Mesenchymal stem cell (in vitro differentiated cells and primary cell): Measurements from ENCODE around the gene BRSK1. TPM values are rescaled to one million over a fixed set of nuclear protein-coding genes. Genes with fewer than 3 reads are reported as not detected.

Experiments
- DNase-seq: peaks from one replicate; pipeline ENCODE4 v3.0.0-alpha.2; 2013
- H2AFZ ChIP-seq: one replicate; pipeline ENCODE4 v1.6.1; 2013; ENCODE audit warnings: low read depth, mild to moderate bottlenecking, control low read depth, inconsistent platforms, low read length, moderate library complexity
- H2AK5ac ChIP-seq: 2 replicates; pipeline ENCODE4 v1.6.1; 2013; ENCODE audit warnings: low read length, moderate library complexity, mild to moderate bottlenecking, inconsistent platforms; ENCODE audit not compliant: severe bottlenecking
- H2BK120ac ChIP-seq: one replicate; pipeline ENCODE4 v1.6.1; 2013; ENCODE audit warnings: low read depth, mild to moderate bottlenecking, inconsistent platforms, low read length, moderate library complexity
- H2BK12ac ChIP-seq, 2 experiments: one replicate each; pipeline ENCODE4 v1.6.1; 2013; ENCODE audit warnings: inconsistent platforms in 2 of 2, low read length in 2 of 2, mild to moderate bottlenecking in 2 of 2, moderate library complexity in 2 of 2, control low read depth in 1 of 2
- H2BK15ac ChIP-seq: one replicate; pipeline ENCODE4 v1.6.1; 2013; ENCODE audit warnings: mild to moderate bottlenecking, low read depth, inconsistent platforms; ENCODE audit not compliant: poor library complexity, severe bottlenecking
- H2BK5ac ChIP-seq: 2 replicates; pipeline ENCODE4 v1.6.1; 2013; ENCODE audit warnings: low read depth, mild to moderate bottlenecking, low read length, control low read depth, inconsistent platforms; ENCODE audit not compliant: poor library complexity, severe bottlenecking
- H3K14ac ChIP-seq, 2 experiments: one replicate each; pipeline ENCODE4 v1.6.1; 2013; ENCODE audit warnings: inconsistent platforms in 2 of 2, low read length in 2 of 2, control low read depth in 1 of 2, mild to moderate bottlenecking in 1 of 2, moderate library complexity in 1 of 2
- H3K18ac ChIP-seq, 2 experiments: one replicate each; pipeline ENCODE4 v1.6.1; 2013; ENCODE audit warnings: inconsistent platforms in 2 of 2, low read length in 2 of 2, control low read depth in 1 of 2, low read depth in 1 of 2, mild to moderate bottlenecking in 1 of 2
- H3K23ac ChIP-seq, 2 experiments: one replicate each; pipeline ENCODE4 v1.6.1; 2013; ENCODE audit warnings: inconsistent platforms in 2 of 2, low read length in 2 of 2, mild to moderate bottlenecking in 2 of 2, moderate library complexity in 2 of 2, control low read depth in 1 of 2
- H3K27ac ChIP-seq: 2 replicates; pipeline ENCODE4 v1.5.1; 2013; ENCODE audit warnings: mild to moderate bottlenecking, moderate library complexity, low read length, control low read depth, inconsistent platforms; ENCODE audit not compliant: poor library complexity, severe bottlenecking
- H3K27me3 ChIP-seq, 2 experiments: 2 replicates each; pipeline versions ENCODE4 v1.6.1 to v1.7.0; 2013; ENCODE audit warnings: low read length in 2 of 2, mild to moderate bottlenecking in 2 of 2, moderate library complexity in 2 of 2, control low read depth in 1 of 2, inconsistent platforms in 1 of 2; ENCODE audit not compliant: control insufficient read depth in 1 of 2, insufficient read depth in 1 of 2
- H3K36me3 ChIP-seq, 2 experiments: 2 replicates each; pipeline versions ENCODE4 v1.6.1 to v1.7.0; 2013; ENCODE audit warnings: low read length in 2 of 2, control low read depth in 1 of 2, inconsistent platforms in 1 of 2, low read depth in 1 of 2, mild to moderate bottlenecking in 1 of 2; ENCODE audit not compliant: insufficient read depth in 2 of 2, control insufficient read depth in 1 of 2
- H3K4ac ChIP-seq, 2 experiments: one replicate each; pipeline ENCODE4 v1.6.1; 2013; ENCODE audit warnings: inconsistent platforms in 2 of 2, low read length in 2 of 2, mild to moderate bottlenecking in 2 of 2, moderate library complexity in 2 of 2, control low read depth in 1 of 2, low read depth in 1 of 2
- H3K4me1 ChIP-seq: 2 replicates; pipeline ENCODE4 v1.6.1; 2013; ENCODE audit warnings: low read depth, low read length, control low read depth; ENCODE audit not compliant: control insufficient read depth, insufficient read depth
- H3K4me2 ChIP-seq: 2 replicates; pipeline ENCODE4 v1.6.1; 2013; ENCODE audit warnings: low read length, mild to moderate bottlenecking, inconsistent platforms; ENCODE audit not compliant: poor library complexity, severe bottlenecking
- H3K4me3 ChIP-seq, 2 experiments: 2 replicates each; pipeline versions ENCODE4 v1.5.1 to v1.7.0; 2013; ENCODE audit warnings: low read length in 2 of 2, mild to moderate bottlenecking in 2 of 2, control low read depth in 1 of 2, low read depth in 1 of 2; ENCODE audit not compliant: insufficient read depth in 1 of 2
- H3K79me1 ChIP-seq: replicated peaks from 2 replicates; pipeline ENCODE4 v1.6.1; 2013; ENCODE audit warnings: mild to moderate bottlenecking, control low read depth, low read length, inconsistent platforms; ENCODE audit not compliant: poor library complexity, severe bottlenecking
- H3K9ac ChIP-seq: 2 replicates; pipeline ENCODE4 v1.7.0; 2013; ENCODE audit warnings: mild to moderate bottlenecking, low read length, moderate library complexity
- H3K9me3 ChIP-seq: 2 replicates; pipeline ENCODE4 v1.7.0; 2013; ENCODE audit warnings: mild to moderate bottlenecking, low read length; ENCODE audit not compliant: control insufficient read depth
- H4K8ac ChIP-seq: one replicate; pipeline ENCODE4 v1.6.1; 2013; ENCODE audit warnings: inconsistent platforms, mild to moderate bottlenecking, low read length, moderate library complexity
- H4K91ac ChIP-seq: one replicate; pipeline ENCODE4 v1.6.1; 2013; ENCODE audit warnings: mild to moderate bottlenecking, low read length, inconsistent platforms
- WGBS: methylation state at CpG from one replicate; pipeline ENCODE4 v1.1.7; 2013; ENCODE audit warnings: mixed read lengths; 5-methylcytosine and 5-hydroxymethylcytosine counted together
- polyA plus RNA-seq, 2 experiments: library from polyadenylated mRNA; stranded (reverse); fragments of 200-250 nt; gene quantifications; one replicate each; pipeline ENCODE4 v1.2.3, GENCODE V29; 2013

The BRSK1 gene
- 7.4 TPM for polyA plus RNA-seq (2013, experiment 1 of 2)
- 6.1 TPM for polyA plus RNA-seq (2013, experiment 2 of 2)

DNA sequence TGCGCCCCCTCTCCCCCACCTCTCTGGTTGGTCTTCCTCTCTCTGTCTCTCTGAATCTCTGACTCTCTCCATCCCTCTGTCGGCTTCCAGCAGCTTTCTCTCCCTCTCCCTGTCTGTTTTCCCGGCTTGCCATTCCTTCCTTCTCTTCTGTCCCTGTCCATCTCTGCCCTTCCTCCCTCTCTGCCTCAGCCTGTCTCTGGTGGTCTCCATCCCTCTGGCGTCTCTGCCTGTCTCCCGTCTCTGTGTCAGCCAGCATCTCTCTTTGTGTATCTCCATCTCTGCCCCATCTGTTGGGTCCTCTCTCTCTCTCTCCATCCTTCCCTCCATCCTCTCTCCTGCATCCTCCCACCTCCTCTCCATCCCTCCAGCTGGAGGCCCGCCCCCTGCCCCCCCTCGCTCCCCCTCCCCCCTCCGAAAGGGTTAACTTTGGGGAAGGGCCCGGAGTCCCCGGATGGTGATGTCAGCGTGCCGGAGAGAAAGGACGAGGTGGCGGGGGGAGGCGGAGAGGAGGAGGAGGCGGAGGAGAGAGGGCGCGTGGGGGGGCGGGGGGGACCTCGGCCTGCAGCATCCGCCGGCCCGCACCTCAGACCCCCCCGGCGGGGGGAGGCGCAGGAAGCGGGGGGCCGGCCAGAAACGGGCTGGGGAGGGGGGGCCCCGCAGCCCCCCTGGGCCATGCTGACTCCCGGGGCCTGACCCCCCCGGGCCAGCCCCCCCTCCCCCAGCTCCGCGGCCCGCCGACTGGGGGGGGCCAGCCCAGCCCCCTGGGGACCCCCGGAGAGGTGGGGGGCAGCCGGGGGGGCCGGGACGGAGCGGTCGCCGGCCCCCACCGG, at the start of gene BRSK1:
TSS of gene BRSK1 (plus strand) at position 450 of the 830 bp plus-strand sequence. CDS start 446 bp downstream, outside the sequence.
- peak within 1 kb of the TSS; percentile 41 for H4K91ac ChIP-seq
- H4K8ac ChIP-seq = peak within 1 kb of the TSS; percentile 53
- peak within 1 kb of the TSS; percentile 57 to 63 for H3K4me3 ChIP-seq
- peak within 1 kb of the TSS; percentile 8 for H2AFZ ChIP-seq
- no peak within 1 kb of the TSS for H2BK5ac ChIP-seq
- 56% methylated on average over 5 of the region's 44 CpGs for WGBS
- peak within 1 kb of the TSS; percentile 84 for H2BK120ac ChIP-seq
- H3K18ac ChIP-seq = peak within 1 kb of the TSS in 1 of 2 experiments; percentile 49
- peak within 1 kb of the TSS; percentile 73 for H3K4me2 ChIP-seq
- H3K23ac ChIP-seq = no peak within 1 kb of the TSS
- no peak within 1 kb of the TSS for H2BK12ac ChIP-seq
- peaks cover 12% of the 10 kb centered on the region for H3K79me1 ChIP-seq
- H3K27ac ChIP-seq = no peak within 1 kb of the TSS
- peak; percentile 77 for DNase-seq
- peaks cover 0 to 5% of the 10 kb centered on the region in 2 experiments for H3K27me3 ChIP-seq
- no peak within 1 kb of the TSS for H3K14ac ChIP-seq
- no peaks in the 10 kb centered on the region for H3K9me3 ChIP-seq
- peaks cover 26% of the 10 kb centered on the region for H3K4me1 ChIP-seq
- H3K4ac ChIP-seq = peak within 1 kb of the TSS in 1 of 2 experiments; percentile 26
- no peak within 1 kb of the TSS for H2AK5ac ChIP-seq
- peaks cover 0 to 17% of the 10 kb centered on the region in 2 experiments for H3K36me3 ChIP-seq
- H2BK15ac ChIP-seq = no peak within 1 kb of the TSS
- H3K9ac ChIP-seq = peak within 1 kb of the TSS; percentile 51

DNA sequence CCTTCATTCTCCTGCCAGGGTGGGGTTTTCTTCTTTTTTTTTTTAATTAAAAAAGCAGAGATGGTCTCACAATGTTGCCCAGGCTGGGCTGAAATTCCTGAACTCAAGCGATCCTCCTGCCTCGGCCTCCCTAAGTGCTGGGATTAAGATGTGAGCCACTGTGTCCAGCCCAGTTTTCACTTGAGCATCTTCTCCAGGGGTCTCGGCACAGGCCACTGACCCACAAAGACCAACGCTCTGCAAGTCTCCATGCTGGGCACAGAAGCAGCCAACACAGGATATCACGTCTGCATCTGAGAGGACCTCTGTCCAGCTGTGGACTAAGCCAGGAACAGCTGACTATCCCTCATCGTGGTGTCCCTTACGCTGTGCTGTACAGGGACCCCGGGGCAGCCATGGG, 45.8 kb upstream of the BRSK1 start:
- Histone ChIP-seq H3K4ac (no peak overlapping the region), H3K79me1 (peaks cover 39% of the 10 kb centered on the region), H3K4me2 (no peak overlapping the region), H4K91ac (no peak overlapping the region), H2BK120ac (no peak overlapping the region), H3K27ac (no peak overlapping the region), H2BK12ac (no peak overlapping the region), H3K18ac (no peak overlapping the region), H3K14ac (no peak overlapping the region), H3K9ac (no peak overlapping the region), H2BK5ac (no peak overlapping the region), H4K8ac (no peak overlapping the region), H2BK15ac (no peak overlapping the region), H3K4me3 (no peak overlapping the region), H2AK5ac (no peak overlapping the region), H3K36me3 (peaks cover 74 to 93% of the 10 kb centered on the region in 2 experiments), H3K4me1 (no peaks in the 10 kb centered on the region), H3K23ac (no peak overlapping the region), H2AFZ (no peak overlapping the region), H3K9me3 (no peaks in the 10 kb centered on the region), H3K27me3 (no peaks in the 10 kb centered on the region)
- WGBS = 96% methylated on average over 8 of the region's 8 CpGs
- DNase-seq = no peak

DNA sequence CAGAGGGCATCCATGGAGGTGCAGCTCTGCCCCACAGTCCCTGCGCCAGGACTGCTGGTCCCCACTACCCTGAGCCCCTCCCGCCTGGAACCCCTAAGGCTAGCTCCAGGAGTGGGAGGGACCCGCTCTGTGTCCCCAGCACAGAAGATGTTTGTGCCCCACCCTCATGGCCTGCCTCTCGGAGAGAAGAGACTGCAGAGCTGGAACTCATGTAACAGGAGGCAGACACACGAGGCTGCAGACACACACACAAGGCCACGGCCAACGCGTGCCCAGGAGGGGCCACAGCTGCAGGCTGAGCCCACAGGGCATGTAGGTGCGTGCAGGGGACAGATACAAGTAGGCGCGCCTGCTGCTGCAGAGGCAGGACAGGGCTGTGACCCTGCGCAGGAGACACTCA, 44.8 kb upstream of the BRSK1 start:
- Histone ChIP-seq H3K9ac (no peak overlapping the region), H3K36me3 (peaks cover 80 to 92% of the 10 kb centered on the region in 2 experiments), H2BK12ac (no peak overlapping the region), H3K4me2 (no peak overlapping the region), H4K91ac (no peak overlapping the region), H3K27me3 (no peaks in the 10 kb centered on the region), H3K79me1 (peaks cover 39% of the 10 kb centered on the region), H3K27ac (no peak overlapping the region), H2BK15ac (no peak overlapping the region), H3K4me3 (peak overlapping the region in 1 of 2 experiments; percentile 41), H2AFZ (no peak overlapping the region), H3K23ac (no peak overlapping the region), H3K9me3 (no peaks in the 10 kb centered on the region), H2BK5ac (no peak overlapping the region), H4K8ac (no peak overlapping the region), H2AK5ac (no peak overlapping the region), H3K4ac (no peak overlapping the region), H2BK120ac (no peak overlapping the region), H3K4me1 (peaks cover under 1% of the 10 kb centered on the region), H3K18ac (no peak overlapping the region), H3K14ac (no peak overlapping the region)
- DNase-seq = no peak
- 99% methylated on average over 11 of the region's 12 CpGs for WGBS

DNA sequence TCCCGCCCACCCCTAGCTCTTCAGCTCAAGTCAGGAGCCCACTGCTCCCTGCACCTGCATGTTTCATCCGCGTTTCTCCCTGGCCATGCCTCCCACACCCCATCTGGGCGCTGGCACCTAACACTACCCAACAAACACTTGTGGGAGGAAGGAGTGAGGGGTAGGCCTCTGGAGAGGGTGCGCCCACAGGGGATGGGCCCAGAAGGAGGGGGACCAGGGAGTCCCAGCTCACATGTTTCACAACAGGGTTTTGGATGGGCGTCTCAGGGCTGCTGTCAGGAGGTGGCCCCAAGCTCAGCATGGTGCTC, 43.1 kb upstream of the BRSK1 start:
- Histone ChIP-seq H3K4ac (no peak overlapping the region), H3K4me2 (no peak overlapping the region), H3K14ac (no peak overlapping the region), H3K23ac (no peak overlapping the region), H3K18ac (no peak overlapping the region), H3K9me3 (no peaks in the 10 kb centered on the region), H4K91ac (no peak overlapping the region), H2BK15ac (no peak overlapping the region), H3K4me3 (no peak overlapping the region), H2BK120ac (no peak overlapping the region), H3K27me3 (no peaks in the 10 kb centered on the region), H3K36me3 (peaks cover 91 to 94% of the 10 kb centered on the region in 2 experiments), H3K27ac (no peak overlapping the region), H2AFZ (no peak overlapping the region), H2BK5ac (no peak overlapping the region), H3K79me1 (peaks cover 46% of the 10 kb centered on the region), H4K8ac (no peak overlapping the region), H2AK5ac (no peak overlapping the region), H2BK12ac (no peak overlapping the region), H3K4me1 (peaks cover 2% of the 10 kb centered on the region), H3K9ac (no peak overlapping the region)
- WGBS = 96% methylated on average over 6 of the region's 6 CpGs
- DNase-seq = no peak
